Thyroid gland (tissue), 4 donors: ENCODE measurements around the gene CFH. TPM values are rescaled to one million over a fixed set of nuclear protein-coding genes. Genes with fewer than 3 reads are reported as not detected.

ENCODE experiments used
- DNase-seq, 2 donors: peaks; one replicate each; pipeline ENCODE4 v3.0.0-alpha.2; 2019
- H3K27ac ChIP-seq, 3 donors: fragments of 200-600 bp; sonication (generic); 1 replicate in 2 of 3; 2 replicates in 1 of 3; pipeline ENCODE4 v1.5.1; 2016 to 2019; ENCODE audit warnings: mild to moderate bottlenecking in 1 of 3, moderate library complexity in 1 of 3
- H3K27me3 ChIP-seq: fragments of 200-600 bp; sonication (generic); one replicate; pipeline ENCODE4 v1.5.1; 2019
- H3K36me3 ChIP-seq, 2 donors: fragments of 200-600 bp; sonication (generic); one replicate each; pipeline ENCODE4 v1.5.1; 2016 to 2019
- H3K4me1 ChIP-seq, 2 donors: fragments of 200-600 bp; sonication (generic); one replicate each; pipeline ENCODE4 v1.5.1; 2017 to 2019
- H3K4me3 ChIP-seq, 3 donors: fragments of 200-600 bp; sonication (generic); replicated peaks in 1 of 3; 1 replicate in 2 of 3; 2 replicates in 1 of 3; pipeline ENCODE4 v1.5.1; 2016; ENCODE audit warnings: mild to moderate bottlenecking in 1 of 3
- H3K9me3 ChIP-seq: fragments of 200-600 bp; sonication (generic); one replicate; pipeline ENCODE4 v1.5.1; 2017
- CTCF ChIP-seq, 6 experiments: fragments of 200-600 bp in 3 of 6; fragments of 450-650 bp in 3 of 6; sonication (generic) in 3 of 6; IDR thresholded peaks; one replicate each; pipeline ENCODE4 v1.5.1; 2016 to 2019; ENCODE audit warnings: antibody characterized with exemption in 6 of 6, mild to moderate bottlenecking in 2 of 6, inconsistent platforms in 1 of 6, moderate library complexity in 1 of 6
- POLR2A ChIP-seq, 2 donors: fragments of 450-650 bp; IDR thresholded peaks; one replicate each; pipeline ENCODE4 v1.6.1; 2017; ENCODE audit warnings: antibody characterized with exemption in 2 of 2, mild to moderate bottlenecking in 2 of 2, moderate library complexity in 1 of 2
- WGBS, 2 donors: methylation state at CpG; one replicate each; pipeline ENCODE4 v1.1.5; 2017; 5-methylcytosine and 5-hydroxymethylcytosine counted together
- intact Hi-C: fragments of 100-400 bp; cut with DNase I; formaldehyde crosslinking; loops from one replicate; pipeline ENCODE4 v1.15.1; 2023
- total RNA-seq, 4 donors: library from RNA; depleted of rRNA; stranded (reverse); fragments of >200 nt; gene quantifications; one replicate each; pipeline ENCODE4 v1.2.3, GENCODE V29; 2016

Gene CFH
- total RNA-seq, 4 donors from 2014 or later: 93.0 to 422 (median 229) TPM

- Histone ChIP-seq H3K27ac (no peak overlapping the region), H3K36me3 (no peaks in the 10 kb centered on the region), H3K9me3 (no peaks in the 10 kb centered on the region), H3K27me3 (no peaks in the 10 kb centered on the region), H3K4me3 (no peak overlapping the region), H3K4me1 (peaks cover 0 to 4% of the 10 kb centered on the region in 2 donors)
- intact Hi-C loops: no loop called here
- no peak for TF ChIP-seq POLR2A (IDR thresholded peaks at IDR 0.05)
- TF ChIP-seq CTCF (IDR thresholded peaks at IDR 0.05): no peak
- WGBS, 2 donors: 80 to 84% methylated on average over 3 of the region's 3 CpGs
- DNase-seq: no peak
Measured at GRCh38 chr1:196660272-196660671, 8.4 kb downstream of the CFH start.

GRCh38 chr1:196660852-196661251, 9.0 kb downstream of the CFH start:
- Histone ChIP-seq H3K27ac (no peak overlapping the region), H3K27me3 (no peaks in the 10 kb centered on the region), H3K36me3 (no peaks in the 10 kb centered on the region), H3K9me3 (no peaks in the 10 kb centered on the region), H3K4me1 (peaks cover 0 to 4% of the 10 kb centered on the region in 2 donors), H3K4me3 (no peak overlapping the region)
- DNase-seq: peak in 1 of 2 donors; percentile 14
- WGBS, 2 donors: 15 to 19% methylated on average over 5 of the region's 5 CpGs
- intact Hi-C loops: no loop called here
- TF ChIP-seq CTCF (IDR thresholded peaks at IDR 0.05): peak in 4 of 6 experiments; percentile 52 to 85 (median 68)
- TF ChIP-seq POLR2A (IDR thresholded peaks at IDR 0.05): no peak

GRCh38 chr1:196661345-196661744, 9.5 kb downstream of the CFH start:
- H3K27ac ChIP-seq: no peak overlapping the region
- H3K36me3 ChIP-seq: no peaks in the 10 kb centered on the region
- intact Hi-C loops: no loop called here
- peaks cover 0 to 4% of the 10 kb centered on the region in 2 donors for H3K4me1 ChIP-seq
- no peaks in the 10 kb centered on the region for H3K27me3 ChIP-seq
- H3K9me3 ChIP-seq: no peaks in the 10 kb centered on the region
- no peak for DNase-seq
- TF ChIP-seq POLR2A (IDR thresholded peaks at IDR 0.05) (no peak), CTCF (IDR thresholded peaks at IDR 0.05) (no peak)
- 0% methylated on average over 1 of the region's 1 CpG for WGBS, 2 donors
- H3K4me3 ChIP-seq: no peak overlapping the region

- Histone ChIP-seq H3K27me3 (no peaks in the 10 kb centered on the region), H3K9me3 (no peaks in the 10 kb centered on the region), H3K27ac (no peak overlapping the region), H3K4me3 (no peak overlapping the region), H3K36me3 (no peaks in the 10 kb centered on the region), H3K4me1 (no peaks in the 10 kb centered on the region)
- TF ChIP-seq POLR2A (IDR thresholded peaks at IDR 0.05) (no peak), CTCF (IDR thresholded peaks at IDR 0.05) (no peak)
- intact Hi-C loops: no loop called here
- DNase-seq: no peak
- WGBS, 2 donors: 74 to 85% methylated on average over 1 of the region's 1 CpG
Measured at GRCh38 chr1:196667131-196667530, 15.3 kb downstream of the CFH start.

- TF ChIP-seq POLR2A (IDR thresholded peaks at IDR 0.05) (no peak), CTCF (IDR thresholded peaks at IDR 0.05) (no peak)
- H3K9me3 ChIP-seq: no peaks in the 10 kb centered on the region
- 77 to 86% methylated on average over 2 of the region's 2 CpGs for WGBS, 2 donors
- no peaks in the 10 kb centered on the region for H3K4me1 ChIP-seq
- no peak overlapping the region for H3K27ac ChIP-seq
- H3K36me3 ChIP-seq: peaks cover 0 to 5% of the 10 kb centered on the region in 2 donors
- intact Hi-C loops: no loop called here
- no peak for DNase-seq
- no peaks in the 10 kb centered on the region for H3K27me3 ChIP-seq
- no peak overlapping the region for H3K4me3 ChIP-seq
Measured at GRCh38 chr1:196669051-196669450, 17.2 kb downstream of the CFH start.
